Measurements from ENCODE around the gene DCLK2.

The DCLK2 gene

GRCh38 chr4:150286656-150287055, 208.4 kb downstream of the DCLK2 start:
- DNase-seq = no peak

GRCh38 chr4:150289198-150289597, 211.0 kb downstream of the DCLK2 start:
- no peak for DNase-seq

GRCh38 chr4:150289881-150290280, 211.6 kb downstream of the DCLK2 start:
- no peak for DNase-seq

GRCh38 chr4:150297861-150298474, 219.7 kb downstream of the DCLK2 start:
- no peak for DNase-seq

- DNase-seq = no peak
Measured at GRCh38 chr4:150299816-150300215, 221.6 kb downstream of the DCLK2 start.

GRCh38 chr4:150302553-150302952, 224.3 kb downstream of the DCLK2 start:
- no peak for DNase-seq

- no peak for DNase-seq
Measured at GRCh38 chr4:150305995-150306394, 227.8 kb downstream of the DCLK2 start.

- DNase-seq = no peak
Measured at GRCh38 chr4:150306719-150307118, 228.5 kb downstream of the DCLK2 start.

Data from DMS 273 treated with DMSO at 0.1 percent for 48 hours (cell line).